GM18511 (cell line): Measurements from ENCODE around the gene CEP76.

Source experiments
- ATAC-seq: cut with Tn5 transposase; IDR thresholded peaks from one replicate; pipeline ENCODE4 v1.9.1; 2021; ENCODE audit warnings: mild to moderate bottlenecking, moderate library complexity; ENCODE audit not compliant: unreplicated experiment

Gene CEP76

GRCh38 chr18:12703664-12704063, 1.1 kb upstream of the CEP76 start:
- no peak for ATAC-seq

- ATAC-seq = peak; percentile 47
Measured at GRCh38 chr18:12703096-12703567, 609 bp upstream of the CEP76 start.

- no peak for ATAC-seq
Measured at GRCh38 chr18:12701161-12701560, 1.4 kb downstream of the CEP76 start.

- ATAC-seq = no peak
Measured at GRCh38 chr18:12699747-12700146, 2.8 kb downstream of the CEP76 start.

- no peak for ATAC-seq
Measured at GRCh38 chr18:12694032-12694431, 8.5 kb downstream of the CEP76 start.

GRCh38 chr18:12692206-12692605, 10.3 kb downstream of the CEP76 start:
- no peak for ATAC-seq

GRCh38 chr18:12689256-12689850, 13.2 kb downstream of the CEP76 start:
- ATAC-seq = no peak

GRCh38 chr18:12686100-12686499, 16.4 kb downstream of the CEP76 start:
- no peak for ATAC-seq

- ATAC-seq = no peak
Measured at GRCh38 chr18:12679183-12679786, 23.2 kb downstream of the CEP76 start.

- ATAC-seq = no peak
Measured at GRCh38 chr18:12668041-12668440, 34.5 kb downstream of the CEP76 start.

GRCh38 chr18:12659904-12660605, 42.5 kb downstream of the CEP76 start:
- ATAC-seq = no peak

- no peak for ATAC-seq
Measured at GRCh38 chr18:12658426-12659138, 43.9 kb downstream of the CEP76 start.

GRCh38 chr18:12657684-12658425, 44.7 kb downstream of the CEP76 start, which contains the start of gene SPIRE1:
Gene SPIRE1 (minus strand): TSS chr18:12658107. CDS start chr18:12657866, 241 bp downstream.
- ATAC-seq = peak; percentile 81

GRCh38 chr18:12656938-12657683, 45.4 kb downstream of the CEP76 start:
- peak; percentile 48 for ATAC-seq

GRCh38 chr18:12656605-12656937, 46.0 kb downstream of the CEP76 start:
- ATAC-seq = no peak

GRCh38 chr18:12654971-12655370, 47.6 kb downstream of the CEP76 start:
- ATAC-seq = no peak

GRCh38 chr18:12652861-12653401, 49.6 kb downstream of the CEP76 start:
- ATAC-seq = no peak

- ATAC-seq = no peak
Measured at GRCh38 chr18:12651651-12652050, 50.9 kb downstream of the CEP76 start.

GRCh38 chr18:12647773-12648172, 54.8 kb downstream of the CEP76 start:
- ATAC-seq = no peak

GRCh38 chr18:12645751-12646203, 56.7 kb downstream of the CEP76 start:
- no peak for ATAC-seq
